Measurements from ENCODE around the gene ZMYND10. TPM values are rescaled to one million over a fixed set of nuclear protein-coding genes. Genes with fewer than 3 reads are reported as not detected.

The ZMYND10 gene
- total RNA-seq, 1 experiment from 2014 or later, result 0.74 TPM

- peak overlapping the region; percentile 93 for H3K4me3 Mint-ChIP-seq
- CTCF ChIA-PET, result interaction anchor here (1.4 to 2.4 kb wide), 4 partner anchors 9 to 254 kb away, joined by 4 to 10 read pairs (median 6); partner anchors contain the start of genes CISH and ZMYND10
- no peak for DNase-seq (ENCODE audit: low spot score)
- H3K4me1 Mint-ChIP-seq, result peaks cover 24% of the 10 kb centered on the region
- peaks cover 14% of the 10 kb centered on the region for H3K36me3 Mint-ChIP-seq
- TF ChIP-seq PREB (CRISPR knock-in tag; IDR thresholded peaks at IDR 0.05; ENCODE audit: borderline replicate concordance), result no peak
- no peak for TF ChIP-seq ERG (CRISPR knock-in tag; IDR thresholded peaks at IDR 0.05)
- H3K9me3 Mint-ChIP-seq, result no peaks in the 10 kb centered on the region
- H3K27ac Mint-ChIP-seq, result no peak overlapping the region
- ATAC-seq, result no peak
- peaks cover 5% of the 10 kb centered on the region for H3K27me3 Mint-ChIP-seq (ENCODE audit: low read depth)
- POLR2A ChIA-PET, result no interaction called here
These were observed 11.9 kb upstream of the ZMYND10 start for GRCh38 chr3:50357481-50357880.

GRCh38 chr3:50356553-50356952 lies 11.0 kb upstream of the ZMYND10 start:
- ChIA-PET POLR2A (no interaction called here), CTCF (interaction anchor here (1.4 to 2.4 kb wide), 5 partner anchors 8 to 255 kb away, joined by 4 to 10 read pairs (median 5); partner anchors contain the start of genes CISH and ZMYND10)
- peaks cover 2% of the 10 kb centered on the region; the same call in 1 of the 2 replicates for H3K27me3 Mint-ChIP-seq (ENCODE audit: low read depth)
- ATAC-seq, result no peak
- no peak overlapping the region for H3K4me3 Mint-ChIP-seq
- no peaks in the 10 kb centered on the region for H3K9me3 Mint-ChIP-seq
- TF ChIP-seq CTCF (IDR thresholded peaks at IDR 0.05) (no peak), MLX (CRISPR knock-in tag; IDR thresholded peaks at IDR 0.05) (no peak), SMAD4 (CRISPR knock-in tag; IDR thresholded peaks at IDR 0.05) (no peak), ERG (CRISPR knock-in tag; IDR thresholded peaks at IDR 0.05) (no peak), ZNF671 (CRISPR knock-in tag; IDR thresholded peaks at IDR 0.05) (no peak), NR2C2 (CRISPR knock-in tag; IDR thresholded peaks at IDR 0.05) (no peak), ZNF416 (CRISPR knock-in tag; IDR thresholded peaks at IDR 0.05) (no peak), USF1 (CRISPR knock-in tag; IDR thresholded peaks at IDR 0.05) (no peak), ETV6 (CRISPR knock-in tag; IDR thresholded peaks at IDR 0.05) (no peak), SMAD3 (CRISPR knock-in tag; IDR thresholded peaks at IDR 0.05; ENCODE audit: borderline replicate concordance) (no peak), FOXK1 (CRISPR knock-in tag; IDR thresholded peaks at IDR 0.05) (no peak), FOXP4 (CRISPR knock-in tag; IDR thresholded peaks at IDR 0.05) (no peak), HMGA2 (CRISPR knock-in tag; IDR thresholded peaks at IDR 0.05) (no peak), ZNF219 (CRISPR knock-in tag; IDR thresholded peaks at IDR 0.05; ENCODE audit: borderline replicate concordance) (no peak), KAT7 (CRISPR knock-in tag; IDR thresholded peaks at IDR 0.05; ENCODE audit: borderline replicate concordance) (no peak), PRRX2 (CRISPR knock-in tag; IDR thresholded peaks at IDR 0.05) (no peak)
- no peak for DNase-seq (ENCODE audit: low spot score)
- H3K4me1 Mint-ChIP-seq, result peaks cover 24% of the 10 kb centered on the region
- peaks cover 14% of the 10 kb centered on the region for H3K36me3 Mint-ChIP-seq
- no peak overlapping the region for H3K27ac Mint-ChIP-seq

Measured in WTC11 (cell line).